Right hindlimb (tissue), 1 donor: ENCODE data around the gene DROSHA.
"Not testable (repeated sequence)": the region's sequence is repeated elsewhere in the genome, so short reads cannot be mapped to it uniquely, and the experiment has no call there.

Source experiments
- DNase-seq: peaks from one replicate; pipeline ENCODE4 v3.0.0-alpha.2; 2018

The DROSHA gene, protein sequence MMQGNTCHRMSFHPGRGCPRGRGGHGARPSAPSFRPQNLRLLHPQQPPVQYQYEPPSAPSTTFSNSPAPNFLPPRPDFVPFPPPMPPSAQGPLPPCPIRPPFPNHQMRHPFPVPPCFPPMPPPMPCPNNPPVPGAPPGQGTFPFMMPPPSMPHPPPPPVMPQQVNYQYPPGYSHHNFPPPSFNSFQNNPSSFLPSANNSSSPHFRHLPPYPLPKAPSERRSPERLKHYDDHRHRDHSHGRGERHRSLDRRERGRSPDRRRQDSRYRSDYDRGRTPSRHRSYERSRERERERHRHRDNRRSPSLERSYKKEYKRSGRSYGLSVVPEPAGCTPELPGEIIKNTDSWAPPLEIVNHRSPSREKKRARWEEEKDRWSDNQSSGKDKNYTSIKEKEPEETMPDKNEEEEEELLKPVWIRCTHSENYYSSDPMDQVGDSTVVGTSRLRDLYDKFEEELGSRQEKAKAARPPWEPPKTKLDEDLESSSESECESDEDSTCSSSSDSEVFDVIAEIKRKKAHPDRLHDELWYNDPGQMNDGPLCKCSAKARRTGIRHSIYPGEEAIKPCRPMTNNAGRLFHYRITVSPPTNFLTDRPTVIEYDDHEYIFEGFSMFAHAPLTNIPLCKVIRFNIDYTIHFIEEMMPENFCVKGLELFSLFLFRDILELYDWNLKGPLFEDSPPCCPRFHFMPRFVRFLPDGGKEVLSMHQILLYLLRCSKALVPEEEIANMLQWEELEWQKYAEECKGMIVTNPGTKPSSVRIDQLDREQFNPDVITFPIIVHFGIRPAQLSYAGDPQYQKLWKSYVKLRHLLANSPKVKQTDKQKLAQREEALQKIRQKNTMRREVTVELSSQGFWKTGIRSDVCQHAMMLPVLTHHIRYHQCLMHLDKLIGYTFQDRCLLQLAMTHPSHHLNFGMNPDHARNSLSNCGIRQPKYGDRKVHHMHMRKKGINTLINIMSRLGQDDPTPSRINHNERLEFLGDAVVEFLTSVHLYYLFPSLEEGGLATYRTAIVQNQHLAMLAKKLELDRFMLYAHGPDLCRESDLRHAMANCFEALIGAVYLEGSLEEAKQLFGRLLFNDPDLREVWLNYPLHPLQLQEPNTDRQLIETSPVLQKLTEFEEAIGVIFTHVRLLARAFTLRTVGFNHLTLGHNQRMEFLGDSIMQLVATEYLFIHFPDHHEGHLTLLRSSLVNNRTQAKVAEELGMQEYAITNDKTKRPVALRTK (N-terminal part only)

GRCh38 chr5:31531888-31532547, at the start of gene DROSHA, which contains the start of gene C5orf22:
Gene DROSHA, minus strand, starts transcription at chr5:31532093. Its CDS starts 3,034 bp downstream, at chr5:31529059.
Gene C5orf22, plus strand, starts transcription at chr5:31532301. Its CDS starts 92 bp downstream, at chr5:31532393.
- peak; percentile 97 for DNase-seq

- no peak for DNase-seq
Measured at GRCh38 chr5:31579558-31579957, 47.7 kb upstream of the DROSHA start.

- no peak for DNase-seq
Measured at GRCh38 chr5:31577438-31577837, 45.5 kb upstream of the DROSHA start.

- DNase-seq, result no peak
Measured at GRCh38 chr5:31574772-31575171, 42.9 kb upstream of the DROSHA start.

DNA sequence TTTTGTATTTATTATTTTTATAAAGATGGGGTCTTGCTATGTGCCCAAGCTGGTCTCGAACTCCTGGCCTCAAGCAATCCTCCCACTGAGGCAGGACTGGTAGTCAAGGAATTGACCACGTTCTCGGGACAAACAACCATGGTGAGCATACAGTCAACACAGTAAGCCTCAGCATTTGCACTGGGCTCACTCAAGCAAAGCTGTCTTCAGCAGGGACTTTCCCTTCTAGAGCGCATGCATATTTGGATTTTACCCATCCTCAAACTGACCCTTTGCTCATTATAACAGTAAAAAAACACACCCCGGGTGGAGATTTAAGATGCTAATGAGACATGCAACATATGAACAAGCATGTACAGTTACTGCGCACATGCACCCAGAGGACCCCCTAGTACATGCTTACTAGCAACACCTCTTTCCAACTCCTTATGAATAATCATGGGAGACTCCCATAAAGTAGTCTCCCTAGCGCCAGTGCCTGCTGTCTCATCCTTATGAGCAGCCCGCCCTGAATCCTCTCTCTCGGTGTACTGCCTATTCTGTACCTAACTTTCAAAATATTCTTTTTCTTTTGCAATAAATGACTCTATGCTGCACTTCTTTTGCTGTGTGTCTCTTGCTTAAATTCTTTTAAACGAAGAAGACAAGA, 41.7 kb upstream of the DROSHA start:
- DNase-seq, result no peak

GRCh38 chr5:31569068-31569467, 37.2 kb upstream of the DROSHA start:
- DNase-seq, result no peak

DNA sequence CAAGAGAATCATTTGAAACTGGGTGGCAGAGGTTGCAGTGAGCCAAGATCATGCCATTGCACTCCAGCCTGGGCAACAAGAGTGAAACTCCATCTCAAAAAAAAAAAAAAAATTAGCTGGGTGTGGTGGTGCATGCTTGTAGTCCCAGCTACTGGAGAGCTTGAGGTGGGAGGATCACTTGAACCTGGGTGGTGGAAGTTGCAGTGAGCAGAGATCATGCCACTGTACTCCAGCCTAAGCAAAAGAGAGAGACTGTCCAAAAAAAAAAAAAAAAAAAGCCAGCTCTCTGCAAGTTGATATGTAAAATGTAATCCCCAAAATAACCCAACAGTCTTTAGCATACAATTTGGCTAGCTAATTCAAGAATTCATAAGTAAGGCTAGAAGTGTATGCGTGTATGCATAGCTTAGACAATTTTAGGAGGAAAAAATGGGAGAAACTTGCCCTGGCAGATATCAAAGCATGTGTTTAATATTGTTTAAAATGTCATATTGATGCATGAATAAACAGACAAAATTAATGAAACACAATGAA, 36.5 kb upstream of the DROSHA start:
- no peak for DNase-seq

DNA sequence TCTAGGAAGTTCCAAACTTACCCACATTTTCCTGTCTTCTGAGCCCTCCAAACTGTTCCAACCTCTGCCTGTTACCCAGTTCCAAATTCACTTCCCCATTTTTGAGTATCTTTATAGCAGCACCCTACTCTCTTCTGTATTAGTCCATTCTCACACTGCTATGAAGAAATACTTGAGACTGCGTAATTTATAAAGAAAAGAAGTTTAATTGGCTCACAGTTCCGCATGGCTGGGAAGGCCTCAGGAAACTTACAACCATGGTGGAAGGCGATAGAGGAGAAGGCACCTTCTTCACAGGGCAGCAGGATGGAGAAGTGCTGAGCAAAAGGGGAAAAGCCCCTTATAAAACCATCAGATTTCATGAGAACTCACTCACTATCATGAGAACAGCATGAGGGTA, 34.5 kb upstream of the DROSHA start:
- not testable (repeated sequence) for DNase-seq

DNA sequence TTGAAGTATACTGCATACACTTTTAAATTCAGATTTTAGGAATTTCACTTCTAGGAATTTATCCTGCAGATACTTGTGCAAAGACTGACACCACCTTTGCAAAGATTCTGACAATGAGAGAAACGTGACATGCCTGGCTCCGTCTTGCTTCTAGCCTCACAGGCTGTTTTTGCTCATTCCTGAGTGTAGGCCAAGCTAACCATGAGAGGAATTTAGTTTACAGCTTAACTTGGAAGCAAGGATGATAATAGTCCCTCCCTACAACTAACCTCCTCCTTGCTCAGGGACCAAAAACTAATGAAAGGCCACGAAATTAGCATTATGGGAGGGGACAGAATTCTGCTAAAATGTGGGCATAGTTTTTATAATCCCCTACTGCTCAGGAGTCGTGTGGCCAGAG, 31.3 kb upstream of the DROSHA start:
- DNase-seq, result no peak

GRCh38 chr5:31561946-31562345, 30.1 kb upstream of the DROSHA start:
- DNase-seq, result no peak

DNA sequence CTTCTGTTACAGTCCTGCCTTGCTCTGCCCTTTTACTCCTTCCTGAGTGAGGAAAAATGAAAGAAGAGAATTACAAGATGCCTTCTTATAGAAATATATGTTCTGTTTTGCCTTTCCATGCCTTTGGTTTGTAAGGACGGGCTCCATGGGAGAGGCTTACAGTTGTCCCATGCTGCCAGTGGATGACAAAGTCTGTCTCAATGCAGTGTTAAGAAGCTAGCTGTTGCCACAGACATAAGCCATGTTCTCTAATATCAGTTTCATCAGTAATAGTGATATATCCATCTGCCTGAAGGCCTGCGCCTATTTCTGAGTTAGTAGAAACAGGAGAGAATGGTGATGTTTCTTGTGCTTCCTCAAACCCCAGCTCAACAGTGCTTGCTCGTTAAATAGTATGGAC, 28.0 kb upstream of the DROSHA start:
- no peak for DNase-seq

DNA sequence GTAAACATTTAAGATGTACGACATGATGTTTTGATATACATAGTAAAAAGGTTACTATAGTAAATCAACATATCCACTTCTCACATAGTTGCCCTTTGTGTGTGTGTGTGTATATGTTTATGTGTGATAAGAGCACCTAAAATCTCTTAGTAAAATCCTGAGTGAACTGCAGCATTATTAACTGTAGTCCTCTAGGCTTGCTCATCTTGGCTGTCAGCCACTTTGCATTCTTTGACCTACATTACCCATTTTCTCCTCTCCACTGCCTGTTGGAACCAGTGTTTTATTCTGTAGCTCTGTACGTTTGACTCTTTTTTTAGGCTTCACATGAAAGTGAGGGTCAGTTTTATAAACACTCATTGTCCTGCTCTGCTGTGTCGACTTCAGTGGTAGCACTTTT, 24.6 kb upstream of the DROSHA start:
- DNase-seq, result no peak

- no peak for DNase-seq
Measured at GRCh38 chr5:31554552-31554951, 22.7 kb upstream of the DROSHA start.

- no peak for DNase-seq
Measured at GRCh38 chr5:31553863-31554262, 22.0 kb upstream of the DROSHA start.

DNA sequence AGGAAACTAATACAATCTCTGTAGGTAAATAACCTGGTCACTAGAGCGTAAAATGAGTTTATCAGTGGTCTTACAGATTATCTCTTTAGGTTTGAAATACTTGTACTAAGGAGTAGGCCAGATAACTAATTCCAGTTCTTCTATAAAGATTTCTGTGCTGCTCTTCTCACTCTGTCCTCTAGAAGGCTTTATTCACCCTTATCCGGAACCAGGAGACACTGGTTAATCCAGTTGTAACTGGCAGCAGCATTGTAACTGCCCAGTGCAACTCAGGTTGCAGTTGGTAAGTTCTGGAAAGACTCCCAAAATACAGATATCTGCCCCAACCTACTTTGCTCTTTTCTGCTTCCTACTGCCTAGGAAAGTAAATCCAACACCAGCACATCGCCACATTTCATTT, 20.0 kb upstream of the DROSHA start:
- DNase-seq, result no peak

DNA sequence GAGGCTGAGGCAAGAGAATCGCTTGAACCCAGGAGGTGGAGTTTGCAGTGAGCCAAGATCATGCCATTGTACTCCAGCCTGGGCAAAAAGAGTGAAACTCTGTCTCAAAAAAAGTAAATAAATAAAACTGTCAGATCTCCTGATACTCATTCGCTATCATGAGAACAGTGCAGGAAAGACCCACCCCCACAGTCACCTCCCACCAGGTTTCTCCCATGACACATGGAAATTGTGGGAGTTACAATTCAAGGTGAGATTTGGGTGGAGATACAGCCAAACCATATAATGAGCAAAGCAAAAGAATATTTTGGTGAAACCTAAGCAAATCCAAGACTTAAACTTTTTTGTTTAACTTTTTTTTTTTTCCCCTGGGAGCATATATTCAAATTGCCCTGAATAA, 17.2 kb upstream of the DROSHA start:
- not testable (repeated sequence) for DNase-seq

DNA sequence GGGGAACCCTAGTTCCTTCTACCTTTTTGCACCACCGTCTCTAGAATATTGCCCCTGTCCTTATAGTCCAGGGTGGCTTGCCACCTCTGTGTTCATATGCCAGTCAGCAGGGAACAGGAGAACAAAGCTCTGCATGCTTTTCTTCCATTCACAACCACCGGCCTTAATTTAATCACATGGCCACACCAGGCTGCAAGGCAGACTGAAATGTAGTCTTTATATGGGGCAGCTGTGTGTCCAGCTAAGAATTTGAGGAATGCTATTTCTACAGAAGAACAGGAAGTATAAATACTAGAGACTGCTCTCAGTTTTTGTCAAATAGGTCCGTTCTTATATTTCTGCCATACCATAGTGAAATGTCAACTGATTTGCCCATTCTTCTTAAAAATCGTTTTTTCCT, 6.0 kb upstream of the DROSHA start:
- DNase-seq, result no peak

DNA sequence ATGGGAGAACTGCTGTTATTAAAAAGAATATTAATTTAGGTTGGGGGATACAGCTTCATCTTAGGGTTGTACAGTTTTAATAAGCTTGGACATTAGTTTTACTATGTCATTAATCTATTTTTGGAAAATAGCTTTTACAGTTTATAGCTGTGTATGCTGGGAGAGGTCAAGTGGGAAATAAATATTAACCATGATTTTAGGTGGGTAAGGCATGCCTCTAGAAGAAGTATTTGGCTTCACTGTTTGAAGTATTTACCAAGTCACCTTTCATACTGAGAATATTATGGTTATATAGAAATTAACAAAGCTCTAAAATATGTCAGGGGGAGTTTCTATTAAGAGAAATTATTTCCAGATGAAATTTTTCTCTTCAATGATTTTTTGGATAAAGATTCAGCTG, 5.5 kb upstream of the DROSHA start:
- no peak for DNase-seq

DNA sequence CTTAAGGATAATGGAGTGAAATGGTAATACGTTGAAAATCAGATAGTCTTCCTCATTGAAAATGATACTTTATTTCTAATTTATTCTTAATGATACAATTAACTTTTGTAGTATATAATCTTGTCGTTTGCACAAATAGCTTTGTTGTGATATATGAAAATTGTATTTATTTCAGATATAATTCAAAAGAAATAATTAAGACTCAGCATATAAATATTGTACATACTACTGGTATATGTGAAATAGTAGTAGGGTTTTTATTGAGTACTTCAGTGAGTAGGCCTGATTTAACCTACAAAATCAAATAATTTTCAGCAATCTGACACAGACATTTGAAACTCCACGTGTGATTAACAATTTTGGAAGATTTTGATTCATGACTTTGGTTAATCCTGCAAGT, 5.0 kb upstream of the DROSHA start:
- DNase-seq, result no peak

DNA sequence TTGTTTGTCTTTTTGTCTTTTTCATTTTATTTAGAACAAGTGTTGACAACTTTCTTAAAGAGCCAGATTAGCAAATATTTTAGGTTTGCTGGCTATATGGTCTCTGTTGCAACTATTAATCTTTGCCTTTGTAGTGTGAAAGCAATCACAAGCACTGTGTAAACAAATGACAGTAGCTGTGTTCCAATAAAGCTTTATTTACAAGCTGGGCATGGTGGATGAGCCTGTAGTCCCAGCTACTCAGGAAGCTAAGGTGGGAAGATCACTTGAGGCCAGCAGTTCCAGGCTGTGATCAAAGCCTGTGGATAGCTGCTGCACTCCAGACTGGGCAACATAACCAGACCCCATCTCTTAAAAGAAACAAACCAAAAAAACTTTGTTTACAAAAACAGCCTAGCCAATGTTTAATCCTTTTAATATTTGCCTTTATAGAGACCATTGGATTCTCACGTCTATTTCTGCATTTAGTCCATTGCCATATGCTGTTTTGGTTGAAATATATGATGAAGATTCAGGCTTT, 2.7 kb upstream of the DROSHA start:
- no peak for DNase-seq

GRCh38 chr5:31531543-31531887, 378 bp downstream of the DROSHA start:
- no peak for DNase-seq
